Measurements from ENCODE around the gene TMEM140. TPM values are rescaled to one million over a fixed set of nuclear protein-coding genes. Genes with fewer than 3 reads are reported as not detected.
"Not testable (repeated sequence)": the region's sequence is repeated elsewhere in the genome, so short reads cannot be mapped to it uniquely, and the experiment has no call there.

TMEM140 gene
- total and polyA plus RNA-seq, 9 of the 15 experiments (the other 6 are each of a cell fraction or from before 2014, with no cell fraction given): 0.03 to 0.82 (median 0.23) TPM

- FAIRE-seq; H3K79me2 ChIP-seq (ENCODE audit: control insufficient read depth, insufficient read depth, low read length); in situ Hi-C loops (cut with MboI); CTCF ChIA-PET (ENCODE audit: low intra/inter-chr PET ratio); ATAC-seq; H3K9me3 ChIP-seq (replicated peaks; ENCODE audit: control insufficient read depth, insufficient read depth, low read depth, low read length); H4K20me1 ChIP-seq (replicated peaks; ENCODE audit: control insufficient read depth, insufficient read depth, low read length); DNase-seq (ENCODE audit: extremely low read depth in 1 of 4, low spot score in 3 of 4); H3K36me3 ChIP-seq (ENCODE audit: control insufficient read depth, insufficient read depth, low read length); H3K9me1 ChIP-seq (ENCODE audit: control insufficient read depth, insufficient read depth, low read length); H3K27me3 ChIP-seq (ENCODE audit: control insufficient read depth in 2 of 2, insufficient read depth in 2 of 2, low read length in 2 of 2); intact Hi-C loops (cut with micrococcal nuclease); TF ChIP-seq ID3 (CRISPR knock-in tag; IDR thresholded peaks at IDR 0.05): not testable (repeated sequence)
- WGBS (ENCODE audit: insufficient coverage, low coverage, missing lambda C conversion rate): 54% methylated on average over 27 of the region's 30 CpGs
- POLR2A ChIA-PET: interaction anchor here (1.2 to 2.0 kb wide), 2 partner anchors 18 to 225 kb away, joined by 3 to 6 read pairs; no protein-coding TSS in a partner anchor
- TSS peak; percentile 82 for BruUV-seq (replicated peaks)
- Histone ChIP-seq H3K9ac (ENCODE audit: insufficient read depth in 1 of 2, low read depth in 2 of 2, low read length in 2 of 2) (peak overlapping the region; percentile 76 to 96), H3K4me2 (ENCODE audit: insufficient read depth, low read length) (peak overlapping the region; percentile 100), H3K4me1 (replicated peaks in 1 of 2; ENCODE audit: control insufficient read depth in 2 of 2, insufficient read depth in 2 of 2, low read length in 2 of 2) (peaks cover 16 to 27% of the 10 kb centered on the region in 2 experiments), H2AFZ (ENCODE audit: low read depth, low read length) (peak overlapping the region; percentile 100), H3K4me3 (peak overlapping the region; percentile 90), H3K27ac (ENCODE audit: extremely low read depth, low read depth, low read length) (peak overlapping the region; percentile 64)
- TF ChIP-seq NBN (IDR thresholded peaks at IDR 0.05; ENCODE audit: low read depth) (peak; percentile 1; the same call in 1 of the 2 replicates), DPF2 (IDR thresholded peaks at IDR 0.05) (0 out of 2 replicates have a peak, but pooled peaks have one; percentile 19), HES1 (IDR thresholded peaks at IDR 0.05; ENCODE audit: low read depth) (peak; percentile 77), MTA3 (IDR thresholded peaks at IDR 0.05; ENCODE audit: borderline replicate concordance) (peak; percentile 48; the same call in 1 of the 2 replicates), TEAD1 (CRISPR knock-in tag; IDR thresholded peaks at IDR 0.05) (0 out of 4 replicates have a peak, but pooled peaks of 1 of the 2 experiments have one; percentile 33), ZBTB2 (IDR thresholded peaks at IDR 0.05) (0 out of 2 replicates have a peak, but pooled peaks have one; percentile 73), ID3 (tag; IDR thresholded peaks at IDR 0.05) (0 out of 2 replicates have a peak, but pooled peaks have one; percentile 34), HDAC1 (IDR thresholded peaks at IDR 0.05) (peak in 1 of 2 experiments; percentile 80; a peak in 2 of 4 replicates), L3MBTL2 (IDR thresholded peaks at IDR 0.05) (peak; percentile 60), E2F4 (CRISPR knock-in tag; IDR thresholded peaks at IDR 0.05; ENCODE audit: low read depth) (peak; percentile 74; the same call in 1 of the 2 replicates), NFIC (IDR thresholded peaks at IDR 0.05) (0 out of 2 replicates have a peak, but pooled peaks have one; percentile 4)
These were observed 64.2 kb downstream of the TMEM140 start for GRCh38 chr7:135211946-135212685.

All from K562 (cell line).